Measurements from ENCODE around the gene NOVA1.
"Not testable (repeated sequence)": the region's sequence is repeated elsewhere in the genome, so short reads cannot be mapped to it uniquely, and the experiment has no call there.

NOVA1 gene, protein sequence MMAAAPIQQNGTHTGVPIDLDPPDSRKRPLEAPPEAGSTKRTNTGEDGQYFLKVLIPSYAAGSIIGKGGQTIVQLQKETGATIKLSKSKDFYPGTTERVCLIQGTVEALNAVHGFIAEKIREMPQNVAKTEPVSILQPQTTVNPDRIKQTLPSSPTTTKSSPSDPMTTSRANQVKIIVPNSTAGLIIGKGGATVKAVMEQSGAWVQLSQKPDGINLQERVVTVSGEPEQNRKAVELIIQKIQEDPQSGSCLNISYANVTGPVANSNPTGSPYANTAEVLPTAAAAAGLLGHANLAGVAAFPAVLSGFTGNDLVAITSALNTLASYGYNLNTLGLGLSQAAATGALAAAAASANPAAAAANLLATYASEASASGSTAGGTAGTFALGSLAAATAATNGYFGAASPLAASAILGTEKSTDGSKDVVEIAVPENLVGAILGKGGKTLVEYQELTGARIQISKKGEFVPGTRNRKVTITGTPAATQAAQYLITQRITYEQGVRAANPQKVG

DNA sequence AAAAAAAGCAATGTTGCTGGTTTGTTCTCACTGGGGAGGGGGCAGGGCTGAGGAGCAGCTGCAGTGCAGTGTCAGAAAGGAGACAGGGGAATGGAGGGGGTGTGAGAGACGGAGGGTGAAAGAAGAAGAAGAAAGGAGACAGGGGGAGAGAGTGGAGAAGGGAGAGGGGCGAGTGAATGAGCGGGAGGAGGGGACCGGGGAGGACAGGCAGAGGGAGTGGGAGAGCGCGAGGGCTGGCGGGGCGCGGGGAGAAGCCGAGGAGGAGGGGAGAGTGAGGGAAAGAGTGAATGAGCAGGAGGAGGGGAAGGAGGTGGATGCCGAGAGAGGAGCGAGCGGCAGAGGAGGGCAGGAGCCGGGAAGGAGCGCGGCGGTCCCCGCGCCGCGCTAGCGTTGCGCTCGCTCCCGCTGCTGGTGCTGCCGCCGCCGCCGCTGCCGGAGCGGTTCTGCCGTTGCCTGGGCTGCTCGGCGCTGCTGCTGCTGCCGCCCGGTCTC lies at the start of gene NOVA1:
Gene NOVA1 (minus strand): TSS at position 445 of the 492 bp plus-strand sequence. CDS start 597 bp downstream, outside the sequence.
- no peak for DNase-seq

DNA sequence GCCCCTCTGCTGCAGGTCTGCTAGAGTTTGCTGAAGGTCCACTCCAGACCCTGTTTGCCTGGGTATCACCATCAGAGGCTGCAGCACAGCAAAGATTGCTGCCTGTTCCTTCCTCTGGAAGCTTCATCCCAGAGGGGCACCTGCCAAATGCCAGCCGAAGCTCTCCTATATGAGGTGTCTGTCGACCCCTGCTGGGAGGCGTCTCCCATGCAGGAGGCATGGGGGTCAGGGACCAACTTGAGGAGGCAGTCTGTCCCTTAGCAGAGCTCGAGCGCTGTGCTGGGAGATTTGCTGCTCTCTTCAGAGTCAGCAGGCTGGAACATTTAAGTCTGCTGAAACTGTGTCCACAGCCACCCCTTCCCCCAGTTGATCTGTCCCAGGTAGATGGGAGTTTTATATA lies 47.2 kb upstream of the NOVA1 start:
- DNase-seq = not testable (repeated sequence)

DNA sequence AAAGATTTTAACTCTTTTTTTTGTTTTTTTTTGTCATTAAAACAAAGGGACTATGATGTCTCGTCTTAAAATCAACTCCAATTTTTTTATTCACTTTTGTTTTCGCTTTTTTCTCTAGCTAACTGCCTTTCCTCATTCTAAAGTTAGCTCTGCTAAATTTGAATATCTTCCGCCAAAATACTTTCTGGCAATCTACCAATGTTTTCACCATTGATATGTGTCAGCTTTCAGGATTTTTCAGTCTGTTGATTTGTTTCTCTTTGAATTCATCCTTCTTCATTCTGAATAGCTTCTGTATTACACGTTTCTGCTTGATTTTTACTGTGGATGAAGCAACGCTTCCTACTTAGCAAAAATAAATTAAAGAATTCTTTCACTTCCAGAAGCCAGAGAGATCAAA lies 38.7 kb upstream of the NOVA1 start:
- DNase-seq = no peak

DNA sequence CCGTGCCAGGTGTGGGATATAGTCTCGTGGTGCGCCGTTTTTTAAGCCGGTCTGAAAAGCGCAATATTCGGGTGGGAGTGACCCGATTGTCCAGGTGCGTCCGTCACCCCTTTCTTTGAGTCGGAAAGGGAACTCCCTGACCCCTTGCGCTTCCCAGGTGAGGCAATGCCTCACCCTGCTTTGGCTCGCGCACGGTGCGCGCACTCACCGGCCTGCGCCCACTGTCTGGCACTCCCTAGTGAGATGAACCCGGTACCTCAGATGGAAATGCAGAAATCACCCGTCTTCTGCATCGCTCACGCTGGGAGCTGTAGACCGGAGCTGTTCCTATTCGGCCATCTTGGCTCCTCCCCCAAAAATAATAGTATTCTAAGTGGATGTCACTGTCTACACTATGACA lies 37.1 kb upstream of the NOVA1 start:
- not testable (repeated sequence) for DNase-seq

DNA sequence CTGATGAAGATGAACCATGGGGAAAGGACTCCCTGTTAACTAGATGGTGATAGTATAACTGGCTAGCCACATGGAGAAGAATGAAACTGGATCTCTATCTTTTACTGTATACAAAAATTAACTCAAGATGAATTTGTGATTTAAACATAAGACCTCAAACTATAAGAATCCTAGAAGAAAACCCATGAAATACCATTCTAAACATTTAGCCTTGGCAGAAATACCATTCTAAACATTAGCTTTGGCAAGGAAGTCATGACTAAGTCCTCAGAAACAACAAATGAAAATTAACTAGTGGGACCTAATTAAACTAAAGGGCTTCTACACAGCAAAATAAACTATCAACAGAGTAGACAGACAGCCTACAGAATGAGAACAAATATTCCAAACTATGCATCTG lies 28.4 kb upstream of the NOVA1 start:
- no peak for DNase-seq

DNA sequence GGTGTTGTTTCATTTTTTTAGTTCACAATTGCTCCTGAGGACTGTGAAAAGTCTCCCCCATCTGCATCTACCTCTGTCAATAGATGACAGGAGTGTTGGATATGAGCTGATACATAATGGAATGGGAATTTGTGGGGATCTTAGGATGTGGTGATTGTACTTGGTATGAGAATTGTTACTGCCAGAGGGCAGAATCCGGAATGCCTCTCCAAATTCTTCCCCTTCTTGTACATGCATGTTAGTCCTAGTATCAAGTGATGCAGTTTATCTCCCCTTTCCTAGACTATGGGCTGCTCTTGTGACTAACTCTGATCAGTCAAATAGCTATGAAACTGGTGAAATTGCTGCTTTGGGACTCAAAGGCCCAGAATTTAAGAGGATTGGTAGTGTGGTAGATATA lies 24.8 kb upstream of the NOVA1 start:
- DNase-seq = no peak

DNA sequence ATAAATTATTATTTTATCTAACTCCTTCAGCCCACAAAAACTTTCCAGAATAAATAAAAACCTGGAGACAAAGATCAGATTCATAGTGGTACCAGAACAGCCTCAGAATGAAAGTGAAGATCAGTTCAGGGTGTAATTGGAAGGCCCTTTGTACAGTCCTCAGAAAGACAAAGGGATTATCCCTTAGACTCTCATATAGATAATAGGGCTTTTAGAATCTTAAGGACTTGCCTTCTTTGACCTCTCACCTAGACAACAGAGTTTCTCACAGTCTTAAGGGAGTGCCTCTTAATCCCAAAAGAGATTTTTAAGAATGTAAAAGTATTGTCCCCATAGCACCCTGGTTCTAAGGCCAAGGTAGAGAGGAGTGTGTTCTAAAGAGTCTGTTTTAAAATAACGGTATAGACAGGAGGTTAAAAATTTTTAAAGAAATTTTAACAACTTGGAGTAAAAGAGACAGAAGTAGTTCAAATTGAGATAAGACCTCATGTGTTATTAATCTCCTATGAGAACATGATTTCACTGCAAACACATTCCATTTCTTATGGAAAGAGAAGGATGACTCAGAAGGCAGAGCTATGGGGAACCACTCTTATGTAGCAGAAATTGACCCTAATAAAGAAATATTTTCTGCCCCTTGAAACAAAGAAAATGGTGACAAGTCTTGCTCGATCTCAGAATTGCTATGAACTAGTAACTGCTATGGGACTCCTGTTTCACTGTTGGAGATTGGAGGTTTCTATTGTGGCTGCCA lies 24.2 kb upstream of the NOVA1 start:
- DNase-seq = no peak

DNA sequence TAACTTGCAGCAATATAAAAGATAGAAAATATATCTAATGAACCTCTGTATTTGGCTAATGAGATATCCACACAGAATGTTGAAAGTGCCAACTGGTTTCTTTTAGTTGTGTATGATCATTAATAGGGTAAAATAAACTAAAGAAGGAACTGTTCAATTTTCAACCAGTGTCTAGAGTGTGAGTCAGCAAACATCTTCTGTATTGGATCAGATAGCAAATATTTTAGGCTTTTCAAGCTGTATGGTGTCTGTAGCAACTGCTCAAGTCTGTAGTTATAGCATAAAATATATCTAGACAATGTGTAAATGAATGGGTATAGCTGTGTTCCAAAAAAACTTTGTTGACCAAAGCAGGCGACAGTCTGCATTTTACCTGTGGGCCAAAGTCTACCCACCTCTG lies 23.5 kb upstream of the NOVA1 start:
- DNase-seq = no peak

DNA sequence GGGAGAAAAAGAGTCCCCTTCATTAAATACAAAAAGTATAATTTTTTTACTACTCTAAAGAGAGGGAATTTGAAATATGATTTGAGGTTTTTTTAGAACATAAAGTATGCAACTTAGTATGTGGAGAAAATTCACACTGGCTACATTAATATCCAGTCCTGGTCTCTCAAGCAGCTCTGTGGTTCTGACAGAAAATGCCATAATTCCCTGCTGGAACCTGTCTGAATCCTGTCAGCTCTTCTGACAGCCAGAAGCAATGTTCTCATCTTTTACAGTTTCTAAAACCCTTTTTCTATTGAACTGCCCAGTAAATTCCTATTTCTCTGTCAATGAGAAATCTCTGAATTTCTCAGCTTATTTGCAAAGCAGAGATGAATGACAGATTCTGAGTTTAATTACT lies 13.4 kb upstream of the NOVA1 start:
- DNase-seq = no peak

DNA sequence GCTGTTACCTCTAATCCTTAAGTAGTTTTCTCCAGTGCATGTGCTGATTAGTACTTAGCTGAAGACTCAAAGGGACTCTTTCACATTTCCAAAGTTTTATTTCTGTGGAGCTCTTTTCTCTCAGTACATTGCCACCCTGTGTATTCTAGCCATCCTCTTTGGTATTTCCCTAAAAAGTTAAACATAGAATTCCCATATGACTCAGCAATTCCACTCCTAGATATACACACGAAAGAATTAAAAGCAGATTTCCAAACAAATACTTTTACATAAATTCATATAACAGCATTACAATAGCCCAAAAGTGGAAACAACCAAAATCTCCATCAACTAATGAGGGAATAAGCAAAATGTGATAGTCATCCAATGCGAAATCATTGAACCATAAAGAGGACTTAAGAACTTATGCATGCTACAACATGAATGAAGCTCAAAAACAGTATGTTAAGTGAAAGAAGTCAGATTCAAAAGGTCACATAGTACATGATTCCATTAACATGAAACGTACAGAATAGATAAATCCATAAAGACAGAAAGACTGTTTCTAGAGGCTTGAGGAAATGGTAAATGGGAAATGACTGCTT lies 9.0 kb upstream of the NOVA1 start:
- no peak for DNase-seq

DNA sequence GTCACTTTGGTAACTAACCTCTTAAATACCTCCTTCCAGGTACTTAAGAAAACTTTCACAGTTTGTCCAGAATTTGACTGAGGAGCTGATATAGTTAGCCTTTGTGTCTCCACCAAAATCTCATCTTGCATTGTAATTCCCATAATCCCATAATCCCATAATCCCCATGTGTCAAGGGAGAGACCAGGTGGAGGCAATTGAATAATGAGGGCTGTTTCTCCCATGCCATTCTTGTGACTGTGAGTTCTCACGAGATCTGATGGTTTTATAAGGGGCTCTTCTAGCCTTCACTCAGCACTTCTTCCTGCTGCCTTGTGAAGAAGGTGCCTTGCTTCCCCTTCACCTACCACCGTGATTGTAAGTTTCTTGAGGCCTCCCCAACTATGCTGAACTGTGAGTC lies 7.8 kb upstream of the NOVA1 start:
- no peak for DNase-seq

DNA sequence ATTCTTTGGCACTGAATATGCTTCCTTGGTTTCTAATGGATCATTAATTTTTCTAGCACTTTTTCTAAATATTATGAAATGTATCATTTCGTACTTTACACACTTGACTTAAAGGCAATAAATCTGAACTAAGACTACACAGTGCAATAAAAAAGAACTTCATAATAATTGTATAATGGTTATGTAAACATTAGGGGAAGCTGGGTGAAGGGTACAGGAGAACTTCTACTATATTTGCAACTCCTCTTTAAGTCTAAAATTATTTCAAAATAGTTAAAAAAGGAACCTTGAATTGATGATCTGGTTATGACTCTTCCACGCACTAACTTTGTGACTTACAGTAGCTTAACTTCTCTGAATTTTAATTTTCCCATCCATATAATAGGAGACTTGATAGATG lies 5.1 kb upstream of the NOVA1 start:
- no peak for DNase-seq

DNA sequence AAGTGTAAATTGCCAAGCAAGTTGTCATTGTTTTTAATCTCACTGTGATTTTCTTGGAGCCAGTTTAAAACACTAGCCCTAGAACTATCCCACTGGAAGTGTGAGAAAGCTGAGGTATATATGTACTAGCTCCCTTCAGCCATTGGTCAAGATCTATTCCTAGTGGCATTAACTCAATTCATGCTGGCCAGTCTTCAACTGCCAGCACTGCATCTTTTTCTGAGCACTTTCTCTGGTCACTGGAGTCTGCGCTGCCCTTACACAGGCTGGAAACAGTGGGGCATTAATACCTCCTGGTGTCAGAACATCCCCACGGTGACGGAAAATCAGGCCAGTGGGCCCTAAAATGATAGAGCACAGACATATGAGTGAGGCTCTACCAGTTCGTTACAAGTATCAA lies 4.0 kb upstream of the NOVA1 start:
- DNase-seq = no peak

DNA sequence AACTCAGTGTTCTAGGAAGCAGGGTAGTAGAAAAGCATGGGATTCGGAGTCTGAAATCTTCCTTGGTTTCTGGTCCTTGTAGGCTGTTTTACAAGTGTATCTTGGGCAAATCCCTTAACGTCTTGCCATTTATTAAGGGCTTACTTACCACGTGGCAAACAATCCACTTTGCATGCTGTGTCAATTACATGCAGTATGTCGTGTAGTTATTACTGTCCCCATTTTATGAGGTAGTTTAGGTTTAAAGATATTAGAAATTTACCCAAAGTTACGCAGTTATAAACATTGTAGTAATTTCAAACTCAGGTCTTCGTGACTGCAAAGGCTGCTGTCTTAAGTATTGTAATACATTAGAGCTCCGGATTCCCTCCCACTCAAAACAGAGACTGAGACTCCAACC lies 1.5 kb upstream of the NOVA1 start:
- no peak for DNase-seq

DNA sequence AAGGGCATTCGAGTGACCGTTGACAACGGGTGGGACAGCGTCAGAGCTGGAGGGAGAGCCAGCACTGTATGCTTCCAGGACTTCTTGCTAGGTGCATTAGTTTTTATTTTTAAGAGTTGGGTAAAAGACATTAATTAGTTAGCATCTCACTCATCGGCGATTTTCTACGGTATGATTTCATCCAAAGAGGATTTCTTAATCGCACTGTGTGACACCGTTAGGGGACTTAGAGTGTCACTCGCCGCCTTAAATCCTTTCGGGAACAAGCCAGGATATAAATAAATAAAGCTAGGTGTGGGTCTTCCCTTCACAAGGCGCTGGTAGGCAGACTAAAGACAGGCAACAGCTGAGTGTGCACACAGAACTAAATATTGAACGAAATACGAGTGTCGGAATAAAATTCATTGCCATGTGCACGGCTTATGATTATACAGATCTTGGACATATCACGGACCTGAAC lies 869 bp upstream of the NOVA1 start:
- no peak for DNase-seq

DNA sequence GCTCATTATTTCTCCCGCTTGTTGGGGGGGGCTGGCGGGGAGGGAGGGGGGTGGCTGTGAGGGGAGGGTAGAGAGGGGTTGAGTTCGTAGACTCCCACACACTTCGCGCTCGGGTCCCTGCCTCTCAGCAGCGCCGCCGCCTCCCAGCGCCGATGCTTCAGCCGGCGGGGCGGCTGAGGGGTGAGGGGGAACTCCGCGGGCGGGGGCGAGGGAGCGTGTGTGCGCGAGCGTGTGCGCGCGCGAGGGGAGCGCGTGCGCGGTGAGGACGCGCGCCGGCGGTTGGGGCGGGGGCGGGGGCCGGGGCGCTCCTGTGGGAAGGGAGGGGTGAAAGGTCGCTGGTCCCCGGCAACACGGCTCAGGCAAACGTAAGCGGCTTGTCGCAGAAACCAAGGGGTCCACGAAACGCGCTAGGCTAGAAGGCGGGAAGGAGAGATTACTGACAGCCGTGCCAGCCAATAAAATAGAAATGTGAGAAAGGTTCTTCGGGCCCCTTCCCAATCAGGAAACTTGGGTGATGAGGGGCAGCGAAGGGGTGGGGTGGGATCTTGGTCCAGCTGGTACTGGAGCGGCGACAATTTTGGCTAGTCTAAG lies 343 bp upstream of the NOVA1 start:
- DNase-seq = no peak

DNA sequence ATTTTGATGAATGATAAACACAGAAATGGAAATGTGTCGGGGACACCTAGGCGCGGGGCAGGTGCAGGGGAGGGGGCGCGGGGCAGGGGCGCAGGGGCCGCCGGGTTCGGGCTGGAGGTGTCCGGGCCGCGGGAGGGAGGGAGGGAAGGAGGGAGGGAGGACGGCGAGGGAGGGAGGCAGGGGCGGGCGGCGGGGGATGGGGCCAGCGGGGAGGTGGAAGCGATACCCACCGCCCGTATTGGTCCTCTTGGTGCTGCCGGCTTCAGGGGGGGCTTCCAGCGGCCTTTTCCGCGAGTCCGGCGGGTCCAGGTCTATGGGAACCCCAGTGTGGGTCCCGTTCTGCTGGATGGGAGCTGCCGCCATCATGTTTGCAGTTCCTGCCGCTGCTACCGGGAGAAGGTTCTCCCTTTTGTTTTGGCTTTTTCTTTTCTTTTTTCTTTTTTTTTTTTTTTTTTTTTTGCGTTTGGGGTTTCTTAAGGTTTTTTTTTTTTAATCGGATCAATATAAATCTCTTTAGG lies 703 bp downstream of the NOVA1 start:
- DNase-seq = no peak

DNA sequence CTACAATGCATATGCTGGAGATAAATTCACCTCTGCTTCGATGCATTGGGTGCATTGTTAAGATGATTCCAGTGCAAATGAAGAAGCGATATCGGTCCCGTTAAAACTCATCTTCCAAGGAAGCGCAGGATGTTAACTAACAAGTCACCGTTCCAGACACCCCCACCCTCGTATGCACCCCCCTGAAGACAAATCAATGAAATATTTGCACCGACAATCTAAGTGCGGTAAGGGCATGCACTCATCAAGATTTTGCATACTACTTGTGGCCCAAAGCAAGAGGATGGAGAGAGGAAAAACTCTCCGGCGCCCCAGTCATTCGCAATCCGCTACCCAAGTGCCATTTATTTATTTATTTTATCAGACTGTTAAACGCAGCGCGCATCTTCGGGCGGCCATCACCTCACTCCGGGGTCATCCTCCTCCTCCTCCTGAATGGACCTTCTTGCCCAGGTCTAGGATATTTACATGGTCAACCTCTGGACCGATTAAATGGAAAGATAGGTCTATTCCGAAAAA lies 1.2 kb downstream of the NOVA1 start:
- no peak for DNase-seq

DNA sequence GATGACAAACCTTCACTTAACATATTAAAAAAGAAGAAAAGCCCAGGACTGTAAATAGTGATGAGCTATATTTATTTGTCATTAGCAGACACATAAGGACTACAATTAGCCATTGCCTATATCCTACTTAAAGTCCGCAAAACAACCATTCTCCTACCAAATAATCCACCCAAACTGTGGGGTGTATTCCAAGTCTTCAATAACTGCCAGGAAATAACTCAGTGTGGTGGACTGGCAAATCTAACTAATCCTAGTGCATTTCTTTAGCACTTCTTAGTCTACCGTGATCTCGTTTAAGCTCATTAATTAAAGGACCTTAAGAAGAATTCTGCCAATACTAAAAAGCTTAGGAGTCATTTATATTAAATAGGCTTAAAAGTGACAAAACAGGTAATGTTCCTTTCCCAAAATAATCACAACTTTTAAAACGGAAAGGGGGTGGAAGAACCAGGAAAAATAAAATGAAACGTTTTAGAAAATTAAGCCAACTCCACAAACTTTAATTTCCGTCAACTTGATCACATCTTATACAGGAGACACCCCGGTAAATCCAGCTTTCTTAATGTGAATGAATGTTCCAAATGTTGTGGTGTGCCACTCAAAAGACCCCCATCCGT lies 1.8 kb downstream of the NOVA1 start:
- DNase-seq = no peak

DNA sequence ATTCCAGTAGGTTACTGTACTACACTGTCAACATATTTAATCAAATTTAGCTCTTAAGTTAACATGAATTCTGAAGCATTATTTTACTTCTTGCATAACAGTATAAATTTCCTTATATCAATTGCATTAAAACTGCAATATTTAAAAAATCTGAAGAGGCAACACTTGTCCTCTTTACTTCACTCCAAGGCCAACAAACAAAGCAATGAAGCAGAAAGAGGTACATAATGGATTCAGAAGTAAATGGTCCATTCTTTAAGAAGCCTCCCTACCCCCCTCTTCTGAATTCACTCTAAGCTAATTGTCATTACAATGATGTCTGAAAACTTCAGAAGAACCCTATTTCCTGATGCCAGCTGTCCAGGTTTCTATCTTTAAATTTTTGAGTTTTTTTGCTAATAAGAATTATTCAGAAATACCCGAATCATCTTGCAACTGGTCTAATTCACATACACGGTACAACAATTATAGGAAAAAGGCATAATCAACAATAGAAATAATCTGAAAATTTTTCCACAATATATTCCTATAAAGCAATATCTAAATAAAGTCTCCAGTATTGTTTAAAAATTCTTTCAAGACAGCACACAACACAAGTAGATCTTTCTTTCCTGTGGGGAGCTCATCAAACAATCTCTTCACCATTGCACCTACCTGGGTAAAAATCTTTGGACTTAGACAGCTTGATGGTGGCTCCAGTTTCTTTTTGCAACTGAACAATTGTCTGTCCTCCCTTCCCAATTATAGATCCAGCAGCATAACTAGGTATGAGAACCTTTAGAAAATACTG lies 2.9 kb downstream of the NOVA1 start:
- DNase-seq = no peak

DNA sequence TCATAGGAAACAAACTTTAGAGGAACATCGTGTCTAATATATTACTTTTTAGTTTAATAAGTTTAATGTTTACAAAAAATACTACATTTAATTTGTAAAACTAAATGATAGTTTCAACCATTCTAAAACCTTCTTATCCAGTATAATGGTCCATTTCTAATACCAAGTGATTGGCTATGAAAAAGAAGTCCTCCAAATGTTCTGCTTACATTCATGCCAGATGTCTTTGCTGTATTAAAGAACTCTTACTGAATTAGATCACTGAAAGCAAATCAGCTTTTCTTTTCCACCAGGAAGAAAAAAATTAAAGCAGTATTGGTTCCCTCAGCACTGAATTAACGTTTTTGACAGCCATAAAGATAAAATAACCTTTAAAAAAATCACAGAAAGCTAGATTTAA lies 3.7 kb downstream of the NOVA1 start:
- DNase-seq = no peak

Data from CD4-positive, alpha-beta T cell treated with Interleukin-10 for 1 hour (primary cell).